B cell (primary cell): Measurements from ENCODE around the gene PSMA3. TPM values are rescaled to one million over a fixed set of nuclear protein-coding genes. Genes with fewer than 3 reads are reported as not detected.

Experiments used
- ATAC-seq: fragments of 200-7000 bp; cut with Tn5 transposase; one replicate; pipeline ENCODE4 v1.10.0; 2021; ENCODE audit warnings: low read depth, mild to moderate bottlenecking, moderate number of reproducible peaks, moderate library complexity
- CTCF ChIA-PET: fragments of 350-600 bp; sonication (Branson Sonifier 250); formaldehyde crosslinking; loops from one replicate; lab custom pipeline; 2021; ENCODE audit warnings: antibody characterized with exemption, inconsistent platforms; lab: Charles Lee
- POLR2A ChIA-PET: fragments of 350-600 bp; sonication (Branson Sonifier 250); formaldehyde crosslinking; loops from one replicate; lab custom pipeline; 2021; ENCODE audit warnings: antibody characterized with exemption; lab: Charles Lee
- DNase-seq: peaks from one replicate; pipeline ENCODE4 v3.0.0; 2013
- H2AFZ ChIP-seq: 2 replicates; pipeline ENCODE4 v1.6.1; 2012; ENCODE audit warnings: mild to moderate bottlenecking, low read depth, low read length; ENCODE audit not compliant: insufficient read depth, poor library complexity, severe bottlenecking
- H3K27ac ChIP-seq, 2 donors: 1 replicate in 1 of 2; 2 replicates in 1 of 2; pipeline ENCODE4 v1.5.1; 2012 to 2013; ENCODE audit warnings: low read length in 2 of 2, mild to moderate bottlenecking in 2 of 2, moderate library complexity in 1 of 2
- H3K27me3 ChIP-seq, 4 experiments: fragments of 200-600 bp in 1 of 4; sonication (generic) in 1 of 4; replicated peaks in 1 of 4; 1 replicate in 2 of 4; 2 replicates in 2 of 4; pipeline versions ENCODE4 v1.6.1 to v1.7.0; 2013 to 2016; ENCODE audit warnings: low read length in 3 of 4, mild to moderate bottlenecking in 2 of 4, mixed read lengths in 1 of 4, moderate library complexity in 1 of 4; ENCODE audit not compliant: insufficient read depth in 4 of 4, control insufficient read depth in 3 of 4; ENCODE audit errors: control extremely low read depth in 1 of 4
- H3K36me3 ChIP-seq, 2 experiments: replicated peaks in 1 of 2; 1 replicate in 1 of 2; 2 replicates in 1 of 2; pipeline versions ENCODE4 v1.6.1 to v1.7.1; 2013; ENCODE audit warnings: low read length in 1 of 2; ENCODE audit not compliant: insufficient read depth in 2 of 2, control insufficient read depth in 1 of 2; ENCODE audit errors: control extremely low read depth in 1 of 2, extremely low read depth in 1 of 2
- H3K4me1 ChIP-seq, 2 donors: fragments of 200-600 bp in 1 of 2; sonication (generic) in 1 of 2; 1 replicate in 1 of 2; 2 replicates in 1 of 2; pipeline versions ENCODE4 v1.5.1 to v1.6.1; 2013 to 2017; ENCODE audit warnings: low read length in 2 of 2; ENCODE audit not compliant: control insufficient read depth in 2 of 2, insufficient read depth in 2 of 2
- H3K4me2 ChIP-seq: replicated peaks from 2 replicates; pipeline ENCODE3; 2012; ENCODE audit warnings: mild to moderate bottlenecking, low read depth, low read length; ENCODE audit not compliant: poor library complexity, severe bottlenecking
- H3K4me3 ChIP-seq, 5 experiments: fragments of 200-600 bp in 1 of 5; sonication (generic) in 1 of 5; 1 replicate in 3 of 5; 2 replicates in 2 of 5; pipeline versions ENCODE4 v1.5.1 to v1.7.0; 2011 to 2016; ENCODE audit warnings: low read length in 4 of 5, mild to moderate bottlenecking in 4 of 5, low read depth in 2 of 5, control low read depth in 1 of 5, moderate library complexity in 1 of 5; ENCODE audit not compliant: insufficient read depth in 1 of 5; ENCODE audit errors: control extremely low read depth in 1 of 5, extremely low read depth in 1 of 5
- H3K79me2 ChIP-seq: fragments of 200-600 bp; sonication (generic); one replicate; pipeline ENCODE4 v1.6.0; 2016; ENCODE audit warnings: low read length; ENCODE audit not compliant: control insufficient read depth, insufficient read depth
- H3K9ac ChIP-seq: fragments of 200-600 bp; sonication (generic); 2 replicates; pipeline ENCODE4 v1.6.1; 2017; ENCODE audit warnings: mild to moderate bottlenecking, low read length, moderate library complexity
- H3K9me3 ChIP-seq, 3 donors: one replicate each; pipeline versions ENCODE4 v1.6.1 to v1.7.1; 2013; ENCODE audit warnings: low read length in 2 of 3; ENCODE audit not compliant: control insufficient read depth in 2 of 3, insufficient read depth in 1 of 3; ENCODE audit errors: control extremely low read depth in 1 of 3
- H4K20me1 ChIP-seq: 2 replicates; pipeline ENCODE4 v1.6.0; 2012; ENCODE audit warnings: mild to moderate bottlenecking, low read length; ENCODE audit not compliant: insufficient read depth, control insufficient read depth, poor library complexity, severe bottlenecking
- H3K27ac Mint-ChIP-seq: one replicate; pipeline ENCODE4 v1.8.0; 2021; ENCODE audit warnings: mixed read lengths
- H3K27me3 Mint-ChIP-seq: one replicate; pipeline ENCODE4 v1.8.0; 2021; ENCODE audit warnings: mixed read lengths
- H3K4me1 Mint-ChIP-seq: one replicate; pipeline ENCODE4 v1.8.0; 2021; ENCODE audit warnings: mixed read lengths
- H3K4me3 Mint-ChIP-seq: one replicate; pipeline ENCODE4 v1.8.0; 2021; ENCODE audit warnings: mixed read lengths
- H3K9me3 Mint-ChIP-seq: one replicate; pipeline ENCODE4 v1.8.0; 2022; ENCODE audit warnings: mixed read lengths; ENCODE audit not compliant: insufficient read depth
- EZH2 ChIP-seq: IDR thresholded peaks from 2 replicates; pipeline ENCODE4 v1.6.1; 2012; ENCODE audit warnings: borderline replicate concordance, low read depth, mild to moderate bottlenecking, moderate library complexity, low read length; ENCODE audit not compliant: insufficient read depth, poor library complexity, severe bottlenecking
- WGBS: methylation state at CpG from one replicate; pipeline ENCODE4 v1.1.5; 2013; ENCODE audit warnings: missing lambda C conversion rate; ENCODE audit not compliant: insufficient coverage; 5-methylcytosine and 5-hydroxymethylcytosine counted together
- intact Hi-C: fragments of 100-400 bp; cut with micrococcal nuclease; formaldehyde crosslinking; loops from one replicate; pipeline ENCODE4 v1.10.0; 2022
- polyA plus RNA-seq: library from polyadenylated mRNA; depleted of rRNA; stranded (reverse); fragments of >200 nt; gene quantifications from 2 replicates; pipeline ENCODE4 v1.2.3, GENCODE V29; 2012
- total RNA-seq, 2 donors: library from RNA; stranded (reverse); fragments of 120-200 nt in 1 of 2; gene quantifications; 1 replicate in 1 of 2; 2 replicates in 1 of 2; pipeline versions ENCODE4 v1.2.3 to v1.2.4, GENCODE V29; 2013 to 2022
- TF ChIP-seq, protein P1 (sequence below): fragments of 200-600 bp; IDR thresholded peaks from one replicate; pipeline ENCODE4 v1.8.0; 2022; ENCODE audit warnings: antibody characterized with exemption, mild to moderate bottlenecking

The PSMA3 gene
- total and polyA plus RNA-seq, 2 donors (not counting 1 experiment from before 2014, with no cell fraction given), result 57.3 to 99.2 TPM

DNA sequence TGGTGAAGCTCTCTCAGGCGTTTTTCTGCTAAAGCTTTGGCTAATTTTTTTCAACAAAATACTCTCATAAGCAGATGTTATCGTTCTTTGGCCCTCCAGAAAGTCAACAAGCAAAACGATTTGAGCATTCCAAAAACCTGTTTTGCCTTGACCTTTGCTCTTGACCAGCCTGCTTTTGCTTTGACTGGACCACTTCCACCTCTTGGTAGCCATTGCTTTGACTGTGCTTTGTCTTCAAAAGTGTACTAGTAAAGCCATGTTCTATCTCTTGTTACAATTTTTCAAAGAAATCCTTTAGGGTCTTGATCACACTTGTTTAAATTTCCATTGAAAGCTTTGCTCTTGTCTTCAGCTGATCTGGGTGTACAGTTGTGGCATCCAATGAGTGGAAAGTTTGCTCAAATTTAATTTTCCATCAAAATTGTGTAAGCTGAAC is 43.0 kb downstream of the PSMA3 start:
- intact Hi-C loops, result no loop called here
- H3K4me2 ChIP-seq, result no peak overlapping the region
- no peak overlapping the region for H3K27ac ChIP-seq
- no peak overlapping the region for H3K9ac ChIP-seq
- H3K4me1 Mint-ChIP-seq, result peaks cover 32% of the 10 kb centered on the region
- H3K4me3 Mint-ChIP-seq, result no peak overlapping the region
- POLR2A ChIA-PET, result no interaction called here
- no peak overlapping the region for H2AFZ ChIP-seq
- H4K20me1 ChIP-seq, result peaks cover 61% of the 10 kb centered on the region
- no peaks in the 10 kb centered on the region for H3K4me1 ChIP-seq
- 100% methylated on average over 3 of the region's 3 CpGs for WGBS
- peaks cover 96% of the 10 kb centered on the region for H3K79me2 ChIP-seq
- CTCF ChIA-PET, result interaction anchor here (1.0 kb wide), 1 partner anchor 10 kb away, joined by 3 read pairs; the partner anchor contains the start of gene ARID4A
- H3K27me3 ChIP-seq, result no peaks in the 10 kb centered on the region
- H3K9me3 Mint-ChIP-seq, result no peaks in the 10 kb centered on the region
- H3K9me3 ChIP-seq, result no peaks in the 10 kb centered on the region
- H3K4me3 ChIP-seq, result no peak overlapping the region
- H3K27me3 Mint-ChIP-seq, result no peaks in the 10 kb centered on the region
- no peak for ATAC-seq
- TF ChIP-seq EZH2, result no peak
- TF ChIP-seq, protein P1, sequence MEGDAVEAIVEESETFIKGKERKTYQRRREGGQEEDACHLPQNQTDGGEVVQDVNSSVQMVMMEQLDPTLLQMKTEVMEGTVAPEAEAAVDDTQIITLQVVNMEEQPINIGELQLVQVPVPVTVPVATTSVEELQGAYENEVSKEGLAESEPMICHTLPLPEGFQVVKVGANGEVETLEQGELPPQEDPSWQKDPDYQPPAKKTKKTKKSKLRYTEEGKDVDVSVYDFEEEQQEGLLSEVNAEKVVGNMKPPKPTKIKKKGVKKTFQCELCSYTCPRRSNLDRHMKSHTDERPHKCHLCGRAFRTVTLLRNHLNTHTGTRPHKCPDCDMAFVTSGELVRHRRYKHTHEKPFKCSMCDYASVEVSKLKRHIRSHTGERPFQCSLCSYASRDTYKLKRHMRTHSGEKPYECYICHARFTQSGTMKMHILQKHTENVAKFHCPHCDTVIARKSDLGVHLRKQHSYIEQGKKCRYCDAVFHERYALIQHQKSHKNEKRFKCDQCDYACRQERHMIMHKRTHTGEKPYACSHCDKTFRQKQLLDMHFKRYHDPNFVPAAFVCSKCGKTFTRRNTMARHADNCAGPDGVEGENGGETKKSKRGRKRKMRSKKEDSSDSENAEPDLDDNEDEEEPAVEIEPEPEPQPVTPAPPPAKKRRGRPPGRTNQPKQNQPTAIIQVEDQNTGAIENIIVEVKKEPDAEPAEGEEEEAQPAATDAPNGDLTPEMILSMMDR, result no peak
- no peak for DNase-seq
- H3K27ac Mint-ChIP-seq, result no peak overlapping the region
- H3K36me3 ChIP-seq, result peaks cover 7 to 79% of the 10 kb centered on the region in 2 experiments

DNA sequence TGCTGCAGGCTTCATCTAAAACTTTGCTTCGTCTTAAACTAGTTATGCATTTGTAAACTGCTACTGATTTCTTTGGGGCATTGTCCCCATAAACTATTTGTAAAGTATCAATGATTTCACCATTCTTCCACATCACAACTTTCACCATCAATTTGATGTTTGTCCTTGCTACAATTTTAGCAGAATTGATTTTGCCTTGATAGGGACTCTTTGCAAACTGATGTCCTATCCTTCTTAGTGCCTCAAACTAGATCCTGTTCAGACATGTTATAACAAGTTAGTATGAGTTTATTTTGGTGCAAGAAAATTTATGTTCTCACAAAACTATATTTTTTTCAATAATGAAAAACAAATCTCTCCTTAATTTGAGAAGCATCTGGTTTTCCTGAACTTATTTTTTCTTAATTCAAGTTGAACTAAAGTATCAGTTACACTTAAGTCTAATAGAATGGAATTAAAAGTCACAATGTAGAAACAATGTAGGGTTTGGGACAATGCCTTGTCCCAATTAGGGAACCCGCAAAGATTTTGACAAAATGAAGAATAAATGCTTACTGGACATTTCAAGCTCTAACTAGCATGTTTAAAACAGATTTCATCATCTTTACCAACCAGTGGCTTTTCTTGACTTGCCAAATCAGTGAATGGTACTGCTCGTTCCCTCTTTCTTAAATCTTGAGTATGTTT is 43.6 kb downstream of the PSMA3 start:
- TF ChIP-seq, protein P1, result no peak
- intact Hi-C loops, result no loop called here
- Mint-ChIP-seq H3K9me3 (no peaks in the 10 kb centered on the region), H3K27me3 (no peaks in the 10 kb centered on the region), H3K27ac (no peak overlapping the region), H3K4me3 (no peak overlapping the region), H3K4me1 (peaks cover 33% of the 10 kb centered on the region)
- H3K4me1 ChIP-seq, result no peaks in the 10 kb centered on the region
- H3K4me2 ChIP-seq, result no peak overlapping the region
- ATAC-seq (no peak), DNase-seq (no peak)
- H3K27me3 ChIP-seq, result no peaks in the 10 kb centered on the region
- peaks cover 96% of the 10 kb centered on the region for H3K79me2 ChIP-seq
- H4K20me1 ChIP-seq, result peaks cover 61% of the 10 kb centered on the region
- ChIA-PET CTCF (interaction anchor here (1.0 kb wide), 1 partner anchor 10 kb away, joined by 3 read pairs; the partner anchor contains the start of gene ARID4A), POLR2A (no interaction called here)
- H3K27ac ChIP-seq, result peak overlapping the region in 1 of 2 donors; percentile 27
- H3K36me3 ChIP-seq, result peaks cover 10 to 77% of the 10 kb centered on the region in 2 experiments
- H3K9me3 ChIP-seq, result no peaks in the 10 kb centered on the region
- WGBS, result 0% methylated on average over 1 of the region's 3 CpGs
- no peak overlapping the region for H3K4me3 ChIP-seq
- no peak overlapping the region for H2AFZ ChIP-seq
- H3K9ac ChIP-seq, result no peak overlapping the region
